PC-9 (cell line): Measurements from ENCODE around the gene PNMA6F.

ENCODE experiments used
- CTCF ChIP-seq: fragments of 200-600 bp; sonication (generic); conservative IDR thresholded peaks from 2 replicates; pipeline ENCODE4 v1.6.1; 2017; ENCODE audit warnings: mixed run types, antibody characterized with exemption, mild to moderate bottlenecking, moderate library complexity
- EZH2 ChIP-seq: fragments of 200-600 bp; sonication (generic); IDR thresholded peaks from 2 replicates; pipeline ENCODE4 v1.8.0; 2017; ENCODE audit warnings: antibody characterized with exemption, low read depth

GRCh38 chrX:153366878-153367538, 45.4 kb upstream of the PNMA6F start:
- no peak for TF ChIP-seq CTCF
- TF ChIP-seq EZH2 = no peak
